ENCODE results near the gene PCSK6. TPM values are rescaled to one million over a fixed set of nuclear protein-coding genes. Genes with fewer than 3 reads are reported as not detected.

Gene PCSK6
- polyA plus RNA-seq, 1 experiment, result 0.29 TPM

DNA sequence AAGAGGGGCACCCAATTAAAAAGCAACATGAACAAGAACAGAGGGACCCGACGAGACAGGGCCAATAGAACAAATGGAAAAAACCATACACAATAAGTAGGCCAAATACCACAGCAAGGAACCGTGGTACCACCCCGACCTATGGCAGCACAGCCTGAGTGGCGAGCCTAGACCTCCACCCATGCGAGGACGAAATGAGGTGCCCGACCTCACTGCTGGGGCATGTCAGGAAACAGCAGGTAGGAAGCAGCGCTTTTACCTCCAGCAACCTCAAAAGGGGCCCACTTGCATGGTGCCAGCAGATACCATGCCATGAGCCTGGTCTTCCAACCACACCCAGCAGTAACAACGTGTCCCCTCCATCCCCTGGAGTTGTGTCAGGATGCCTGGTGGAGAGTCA lies 77.9 kb downstream of the PCSK6 start:
- no peak for TF ChIP-seq CTCF (IDR thresholded peaks at IDR 0.05; ENCODE audit: insufficient read depth, low read depth, low read length)
- ChIA-PET POLR2A (no interaction called here), CTCF (no interaction called here)
- DNase-seq (ENCODE audit: low read depth), result no peak
- H3K4me3 ChIP-seq (ENCODE audit: low read depth, low read length), result no peak overlapping the region
- H3K36me3 ChIP-seq (ENCODE audit: control insufficient read depth, insufficient read depth, low read length), result no peaks in the 10 kb centered on the region
- H3K27me3 ChIP-seq (ENCODE audit: control insufficient read depth, insufficient read depth, low read length), result peaks cover 1% of the 10 kb centered on the region; the same call in 1 of the 2 replicates

DNA sequence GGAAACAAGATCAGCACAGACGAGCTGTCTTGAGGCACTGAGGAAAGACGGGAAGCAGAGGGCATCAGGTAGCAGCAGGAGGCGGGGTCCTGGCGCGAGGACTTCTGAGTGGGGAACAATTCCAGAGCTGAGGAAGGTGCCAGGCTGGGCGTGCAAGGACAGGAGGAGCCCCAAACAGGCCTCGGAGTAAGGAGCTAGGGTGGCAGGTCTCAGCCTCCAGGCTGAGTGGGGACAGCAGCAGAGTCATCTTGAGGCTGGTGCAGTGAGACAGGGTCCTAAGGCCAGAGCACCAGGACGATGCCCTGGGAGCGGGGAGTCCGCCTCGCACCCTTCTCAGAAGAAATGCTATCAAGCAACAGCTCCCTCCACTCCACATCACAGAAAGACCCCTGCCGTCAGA lies 78.4 kb downstream of the PCSK6 start:
- DNase-seq (ENCODE audit: low read depth), result no peak
- no peak overlapping the region for H3K4me3 ChIP-seq (ENCODE audit: low read depth, low read length)
- no peak for TF ChIP-seq CTCF (IDR thresholded peaks at IDR 0.05; ENCODE audit: insufficient read depth, low read depth, low read length)
- CTCF ChIA-PET, result no interaction called here
- H3K27me3 ChIP-seq (ENCODE audit: control insufficient read depth, insufficient read depth, low read length), result no peaks in the 10 kb centered on the region; the same call in 1 of the 2 replicates
- POLR2A ChIA-PET, result no interaction called here
- H3K36me3 ChIP-seq (ENCODE audit: control insufficient read depth, insufficient read depth, low read length), result no peaks in the 10 kb centered on the region

DNA sequence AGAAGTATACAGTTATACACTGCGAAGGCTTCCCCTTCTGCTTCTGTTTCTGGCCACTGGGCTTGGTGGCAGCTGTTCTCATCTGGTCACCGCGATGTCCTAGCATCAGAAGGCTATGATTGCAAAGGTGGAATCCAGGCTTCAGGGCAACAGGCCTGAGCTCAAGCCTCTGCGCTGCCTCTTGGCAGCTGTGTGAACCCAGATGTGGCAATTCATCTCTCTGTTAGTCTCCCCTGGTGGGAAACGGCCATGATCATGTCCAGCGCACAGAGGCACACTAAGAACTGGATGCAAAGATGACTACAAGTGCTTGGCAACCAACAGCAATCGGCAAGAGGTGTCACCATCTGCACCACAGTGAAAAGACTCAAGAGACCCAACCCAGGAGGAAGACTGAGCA lies 78.9 kb downstream of the PCSK6 start:
- no peak for TF ChIP-seq CTCF (IDR thresholded peaks at IDR 0.05; ENCODE audit: insufficient read depth, low read depth, low read length)
- CTCF ChIA-PET, result no interaction called here
- H3K27me3 ChIP-seq (ENCODE audit: control insufficient read depth, insufficient read depth, low read length), result no peaks in the 10 kb centered on the region; the same call in 1 of the 2 replicates

GRCh38 chr15:101409621-101410020 lies 79.9 kb downstream of the PCSK6 start:
- ChIA-PET CTCF (no interaction called here), POLR2A (no interaction called here)
- TF ChIP-seq CTCF (IDR thresholded peaks at IDR 0.05; ENCODE audit: insufficient read depth, low read depth, low read length), result no peak
- Histone ChIP-seq H3K27me3 (ENCODE audit: control insufficient read depth, insufficient read depth, low read length) (no peaks in the 10 kb centered on the region; the same call in 1 of the 2 replicates), H3K36me3 (ENCODE audit: control insufficient read depth, insufficient read depth, low read length) (no peaks in the 10 kb centered on the region), H3K4me3 (ENCODE audit: low read depth, low read length) (no peak overlapping the region)
- DNase-seq (ENCODE audit: low read depth), result no peak

More for the DNA sequence above, 78.9 kb downstream of the PCSK6 start:
- Histone ChIP-seq H3K4me3 (ENCODE audit: low read depth, low read length) (no peak overlapping the region), H3K36me3 (ENCODE audit: control insufficient read depth, insufficient read depth, low read length) (no peaks in the 10 kb centered on the region)
- no peak for DNase-seq (ENCODE audit: low read depth)
- POLR2A ChIA-PET, result no interaction called here

DNA sequence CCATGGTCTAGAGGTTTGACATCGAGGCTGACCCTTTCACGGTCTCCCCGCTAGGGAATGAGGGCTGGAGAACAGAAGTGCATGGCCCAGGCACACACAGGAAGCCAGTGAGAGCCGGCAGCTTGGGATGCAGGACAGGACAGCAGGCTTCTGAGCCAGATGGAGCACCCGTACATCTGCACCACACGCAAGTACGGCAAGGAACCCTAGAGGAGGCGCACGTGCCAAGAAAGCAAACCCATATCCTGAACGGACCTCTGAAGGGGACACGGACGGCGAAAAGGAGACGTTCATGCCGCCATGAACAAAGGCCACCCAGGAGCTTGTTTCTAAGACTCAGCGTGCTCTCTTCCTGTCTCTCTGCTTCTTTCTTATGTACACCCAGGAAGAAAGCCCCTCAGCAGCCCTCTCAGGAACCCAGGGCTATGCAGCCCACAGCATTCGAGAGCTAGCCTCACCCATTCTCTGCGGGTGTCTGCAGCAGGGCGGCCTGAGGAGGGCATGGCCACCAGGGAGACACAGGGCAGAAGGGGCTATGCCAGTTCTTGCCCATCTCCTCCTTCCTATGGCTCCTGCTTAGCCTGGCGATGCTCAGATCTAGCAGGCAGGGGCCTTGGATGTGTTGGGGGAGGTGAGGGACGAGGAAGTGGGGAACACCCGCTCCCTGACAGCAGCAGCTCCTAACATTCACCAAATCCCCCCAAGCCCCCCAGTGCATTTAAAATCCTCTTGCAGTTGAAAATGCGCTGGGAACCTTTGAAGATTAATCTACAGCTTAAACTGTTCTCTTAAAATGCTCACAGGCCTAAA lies 81.3 kb downstream of the PCSK6 start:
- TF ChIP-seq CTCF (IDR thresholded peaks at IDR 0.05; ENCODE audit: insufficient read depth, low read depth, low read length), result no peak
- no peaks in the 10 kb centered on the region for H3K36me3 ChIP-seq (ENCODE audit: control insufficient read depth, insufficient read depth, low read length)
- DNase-seq (ENCODE audit: low read depth), result no peak
- ChIA-PET CTCF (no interaction called here), POLR2A (no interaction called here)
- no peaks in the 10 kb centered on the region; the same call in 1 of the 2 replicates for H3K27me3 ChIP-seq (ENCODE audit: control insufficient read depth, insufficient read depth, low read length)
- no peak overlapping the region for H3K4me3 ChIP-seq (ENCODE audit: low read depth, low read length)

Data from BJ (cell line).